ENCODE results near the gene CRYGD.
"Not testable (repeated sequence)": the region's sequence is repeated elsewhere in the genome, so short reads cannot be mapped to it uniquely, and the experiment has no call there.

CRYGD gene

DNA sequence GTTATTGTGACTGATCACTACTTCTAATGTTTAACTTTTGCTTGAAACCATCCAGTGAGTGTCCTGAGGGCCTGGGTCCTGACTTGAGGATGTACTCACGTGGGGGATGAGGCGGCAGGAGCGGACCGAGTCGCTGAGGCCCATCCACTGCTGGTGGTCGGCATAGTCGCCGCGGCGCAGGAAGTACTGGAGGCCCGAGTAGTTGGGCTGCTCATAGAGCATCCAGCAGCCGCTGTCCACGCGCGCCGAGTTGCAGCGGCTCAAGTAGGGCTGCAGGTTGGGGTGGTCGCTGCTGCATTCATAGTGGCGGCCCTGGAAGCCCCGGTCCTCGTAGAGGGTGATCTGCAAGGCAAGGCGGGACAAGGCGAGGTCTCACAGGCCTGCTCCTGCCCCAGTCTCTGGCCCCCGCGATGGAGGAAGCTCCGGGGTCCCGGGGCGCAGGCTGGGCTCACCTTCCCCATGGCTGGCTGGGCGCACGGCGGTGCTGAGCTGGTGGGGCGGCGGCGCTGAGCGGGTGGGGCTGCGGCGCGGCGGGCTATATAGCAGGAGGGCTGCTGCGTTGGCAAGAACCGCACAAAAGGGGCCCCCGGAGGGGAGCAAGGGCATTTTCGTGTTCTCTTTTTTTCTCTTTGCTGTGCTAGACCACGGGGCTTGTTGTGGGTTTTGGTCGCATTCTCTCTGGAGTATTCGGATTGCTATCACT is at the start of gene CRYGD:
Gene CRYGD (minus strand): TSS at position 512 of the 703 bp plus-strand sequence. CDS start 51 bp downstream, at position 461.
- DNase-seq (ENCODE audit: low read depth in 2 of 2), result not testable (repeated sequence)

DNA sequence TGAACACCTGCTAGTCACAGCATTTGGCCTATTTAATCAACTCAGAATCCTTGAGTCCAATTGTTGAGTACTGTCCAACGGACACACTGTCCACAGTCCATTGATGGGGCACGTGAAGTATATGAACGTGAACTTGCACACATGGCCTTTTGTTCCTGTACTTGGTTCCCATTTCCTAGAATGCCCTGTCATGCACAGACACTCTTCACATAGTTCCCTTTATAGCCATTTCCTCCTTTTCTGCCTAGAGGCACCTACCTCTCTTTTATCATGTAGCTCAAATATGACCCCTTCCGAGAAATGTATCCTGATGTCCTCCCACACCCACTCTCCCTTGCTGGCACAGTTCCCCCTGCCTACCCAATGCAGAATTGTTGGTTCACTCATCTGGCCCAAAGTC is 47.8 kb upstream of the CRYGD start:
- DNase-seq (ENCODE audit: low read depth in 2 of 2), result no peak

GRCh38 chr2:208164951-208165755 is 40.8 kb upstream of the CRYGD start:
- DNase-seq (ENCODE audit: low read depth in 2 of 2), result no peak

DNA sequence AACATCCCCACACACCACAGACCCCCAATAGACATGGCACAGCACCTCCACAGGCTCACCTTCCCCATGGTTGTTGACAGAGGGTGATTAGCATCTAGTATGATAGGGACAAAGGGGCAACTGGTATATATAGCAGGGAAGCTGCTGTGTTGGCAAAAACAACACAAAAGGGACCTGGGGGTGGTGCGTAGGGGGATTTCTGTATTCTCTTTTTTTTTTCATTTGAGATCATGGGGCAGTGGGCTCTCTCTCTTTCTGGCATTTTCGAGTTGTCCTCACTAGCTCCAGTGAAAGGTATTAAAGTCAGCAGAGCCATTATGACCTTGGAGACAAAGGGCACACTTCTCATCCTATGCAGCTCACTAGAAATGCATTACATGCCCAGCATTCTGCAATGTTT is 39.2 kb upstream of the CRYGD start, which contains the start of gene CRYGA:
Gene CRYGA (minus strand): TSS at position 101 of the 400 bp plus-strand sequence. CDS start 33 bp downstream, at position 68.
- no peak for DNase-seq (ENCODE audit: low read depth in 2 of 2)

GRCh38 chr2:208156439-208156838 is 32.1 kb upstream of the CRYGD start:
- DNase-seq (ENCODE audit: low read depth in 2 of 2), result no peak

DNA sequence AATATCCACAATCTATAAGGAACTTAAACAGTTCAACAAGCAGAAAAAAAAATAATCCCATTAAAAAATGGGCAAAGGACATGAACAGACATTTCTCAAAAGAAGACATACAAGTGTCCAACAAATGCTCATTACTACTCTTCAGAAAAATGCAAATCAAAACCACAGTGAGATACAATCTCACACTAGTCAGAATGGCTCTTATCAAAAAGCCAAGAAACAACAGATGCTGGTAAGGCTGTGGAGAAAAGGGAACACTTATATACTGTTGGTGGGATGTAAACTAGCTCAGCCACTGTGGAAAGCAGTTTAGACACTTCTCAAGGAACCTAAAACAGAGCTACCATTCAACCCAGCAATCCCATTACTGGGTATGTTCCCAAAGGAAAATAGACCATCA is 28.8 kb upstream of the CRYGD start:
- DNase-seq (ENCODE audit: low read depth in 2 of 2), result no peak

DNA sequence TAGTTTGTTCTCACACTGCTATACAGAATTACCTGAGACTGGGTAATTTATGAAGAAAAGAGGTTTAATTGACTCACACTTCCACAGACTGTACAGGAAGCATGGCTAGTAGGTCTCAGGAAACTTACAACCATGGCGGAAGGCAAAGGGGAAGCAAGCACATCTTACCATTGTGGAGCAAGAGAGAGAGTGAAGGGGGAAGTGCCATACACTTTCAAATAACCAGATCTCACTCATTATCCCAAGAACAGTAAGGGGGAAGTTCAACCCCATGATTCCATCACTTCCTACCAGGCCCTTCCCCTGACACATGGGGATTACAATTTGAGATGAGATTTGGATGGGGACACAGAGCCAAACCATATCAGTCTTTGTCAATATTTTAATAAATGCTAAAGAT is 26.6 kb upstream of the CRYGD start:
- no peak for DNase-seq (ENCODE audit: low read depth in 2 of 2)

GRCh38 chr2:208150094-208150493 is 25.8 kb upstream of the CRYGD start:
- DNase-seq (ENCODE audit: low read depth in 2 of 2), result no peak

DNA sequence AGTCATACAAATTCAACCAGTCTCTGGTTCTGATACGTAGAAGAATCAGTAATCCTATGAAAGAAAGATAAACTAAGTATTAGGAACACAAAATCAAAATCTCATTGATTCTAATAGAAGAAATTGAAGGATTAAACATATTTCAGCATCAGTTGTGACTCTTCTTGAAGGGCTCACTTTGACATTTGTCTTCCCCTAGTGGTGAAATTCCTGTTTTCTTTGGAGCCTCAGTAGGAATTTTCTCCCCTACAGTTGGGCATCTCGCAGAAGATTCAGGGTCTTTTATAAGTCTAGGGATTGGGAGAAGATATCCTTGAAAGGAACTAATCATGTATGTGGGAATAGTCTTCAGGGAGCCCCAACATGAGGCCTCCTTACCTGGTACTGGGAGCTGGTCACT is 24.5 kb upstream of the CRYGD start:
- DNase-seq (ENCODE audit: low read depth in 2 of 2), result no peak

DNA sequence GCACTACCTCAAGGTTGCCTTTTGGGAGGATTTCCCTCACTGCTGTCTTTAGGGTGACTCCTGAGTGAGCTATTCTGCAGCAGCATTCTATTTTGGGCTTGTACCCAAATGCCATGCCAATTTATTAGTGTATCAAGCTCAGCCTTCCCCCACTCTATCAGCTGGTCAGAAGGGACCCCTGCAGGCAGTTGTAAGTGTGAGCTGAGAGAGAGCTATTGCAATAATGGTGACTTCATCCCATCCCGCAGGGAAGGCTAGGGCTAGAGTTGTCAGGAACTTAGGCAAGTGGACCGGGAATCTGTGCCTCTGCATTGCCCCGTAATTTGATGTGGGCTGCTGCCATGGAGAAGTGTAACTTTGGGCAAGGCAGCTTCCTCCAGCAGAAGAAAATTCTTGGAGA is 23.4 kb upstream of the CRYGD start:
- DNase-seq (ENCODE audit: low read depth in 2 of 2), result no peak

DNA sequence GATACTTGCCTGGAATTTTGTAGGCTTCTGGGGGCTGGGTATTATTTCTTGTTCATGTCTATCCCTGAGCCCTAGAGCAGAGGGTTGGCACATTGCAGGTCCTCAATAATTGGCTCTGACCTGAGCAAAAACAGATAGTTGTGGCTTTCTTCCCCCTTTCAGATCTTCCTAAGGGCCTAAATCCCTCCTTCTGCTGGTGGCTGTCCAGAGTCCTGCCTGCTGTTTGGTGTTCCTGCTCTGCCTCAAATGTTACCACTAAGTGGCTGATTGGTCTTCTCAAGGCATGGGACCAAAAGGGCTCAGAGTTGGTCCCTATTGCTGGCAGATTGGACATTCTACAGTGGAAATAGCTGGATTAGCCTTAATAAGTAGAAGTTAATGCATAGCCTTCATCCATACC is 22.7 kb upstream of the CRYGD start:
- DNase-seq (ENCODE audit: low read depth in 2 of 2), result no peak

GRCh38 chr2:208146006-208146405 is 21.7 kb upstream of the CRYGD start, which contains the start of gene CRYGB:
Gene CRYGB, minus strand, starts transcription at chr2:208146158. Its CDS starts 38 bp downstream, at chr2:208146120.
- no peak for DNase-seq (ENCODE audit: low read depth in 2 of 2)

GRCh38 chr2:208142925-208143799 is 18.8 kb upstream of the CRYGD start:
- no peak for DNase-seq (ENCODE audit: low read depth in 2 of 2)

DNA sequence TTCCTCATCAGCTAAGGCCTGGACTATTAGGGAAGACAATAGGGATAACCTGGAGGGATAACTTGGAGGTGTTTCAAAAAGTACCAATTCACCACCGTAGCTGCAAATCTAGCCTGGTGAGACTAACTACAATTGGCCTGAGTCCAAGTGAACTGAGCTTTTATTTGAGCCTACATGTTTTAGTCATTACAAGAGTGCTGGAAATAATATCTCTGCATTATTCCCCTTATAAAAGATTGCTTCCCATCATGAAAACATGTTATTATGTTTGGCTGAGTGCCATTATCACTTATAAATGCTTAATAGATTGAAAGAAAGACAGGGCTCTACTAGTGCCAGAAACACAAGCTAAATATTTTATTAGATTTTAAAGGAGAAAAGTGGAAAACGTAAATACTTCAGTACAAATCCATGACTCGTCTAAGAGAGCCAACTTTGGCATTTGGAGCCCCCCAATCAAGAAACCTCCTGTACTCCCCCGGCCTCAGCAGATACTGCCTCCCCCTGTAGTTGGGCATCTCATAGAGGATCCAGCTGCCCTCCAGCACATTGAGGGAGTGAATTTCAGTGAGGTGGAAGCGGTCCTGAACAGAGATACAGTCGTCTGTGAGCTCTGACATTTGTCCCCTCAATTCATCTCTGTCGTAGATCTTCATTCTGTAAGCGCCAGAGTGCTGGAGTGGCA is 18.1 kb upstream of the CRYGD start:
- no peak for DNase-seq (ENCODE audit: low read depth in 2 of 2)

GRCh38 chr2:208139447-208139846 is 15.1 kb upstream of the CRYGD start:
- no peak for DNase-seq (ENCODE audit: low read depth in 2 of 2)

DNA sequence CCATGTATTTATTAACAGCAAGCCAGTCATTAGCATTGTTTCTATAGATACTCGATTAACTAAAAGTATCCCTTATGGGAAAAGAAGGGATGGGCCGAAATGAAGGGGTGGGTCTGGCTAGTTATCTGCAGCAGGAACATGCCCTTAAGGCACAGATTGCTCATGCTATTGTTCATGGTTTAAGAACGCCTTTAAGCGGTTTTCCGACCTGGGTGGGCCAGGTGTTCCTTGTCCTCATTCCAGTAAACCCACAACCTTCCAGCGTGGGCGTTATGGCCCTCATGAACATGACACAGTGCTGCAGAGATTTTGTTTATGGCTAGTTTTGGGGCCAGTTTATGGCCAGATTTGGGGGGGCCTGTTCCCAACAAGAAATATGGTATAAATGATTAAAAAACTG is 14.0 kb upstream of the CRYGD start:
- DNase-seq (ENCODE audit: low read depth in 2 of 2), result not testable (repeated sequence)

DNA sequence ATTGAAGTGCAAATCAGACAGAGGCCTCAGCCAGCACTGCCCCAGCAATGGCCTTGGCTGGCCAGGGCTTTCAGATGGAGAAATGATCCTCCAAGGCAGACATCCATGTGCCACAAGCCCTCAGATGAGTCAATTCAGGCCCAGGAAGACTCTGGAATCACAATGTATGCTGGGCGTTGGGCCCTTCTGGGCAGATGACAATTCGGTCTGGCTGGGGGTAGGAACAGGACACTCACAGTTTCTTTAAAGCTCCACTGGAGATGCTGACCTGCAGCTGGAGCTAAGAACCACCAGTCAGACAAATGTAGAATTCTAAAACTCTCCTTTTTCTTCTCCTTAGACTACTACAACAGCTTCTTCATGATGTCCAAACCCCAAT is 12.4 kb upstream of the CRYGD start:
- DNase-seq (ENCODE audit: low read depth in 2 of 2), result no peak

- DNase-seq (ENCODE audit: low read depth in 2 of 2), result no peak
These were observed 11.7 kb upstream of the CRYGD start for GRCh38 chr2:208135794-208136715.

- DNase-seq (ENCODE audit: low read depth in 2 of 2), result no peak
These were observed 10.7 kb upstream of the CRYGD start for GRCh38 chr2:208134928-208135586.

GRCh38 chr2:208130712-208131110 is 6.4 kb upstream of the CRYGD start:
- DNase-seq (ENCODE audit: low read depth in 2 of 2), result no peak

Measured in stimulated activated CD4-positive, alpha-beta T cell treated with anti-CD3 and anti-CD28 coated beads, Interleukin-1b, Interleukin-23, amount 100 ng/mL, for 1 hour (primary cell).